Activated gamma-delta T cell treated with Interleukin-2 at 50 U/mL for 16 hours (primary cell): ENCODE data around the gene USH1C.

Experiments
- DNase-seq: peaks from one replicate; pipeline ENCODE4 v3.0.0-alpha.2; 2020

The USH1C gene

GRCh38 chr11:17498058-17498457 lies 46.2 kb downstream of the USH1C start:
- DNase-seq = no peak

GRCh38 chr11:17496406-17496805 lies 47.8 kb downstream of the USH1C start:
- no peak for DNase-seq

- DNase-seq = no peak
Measured at GRCh38 chr11:17494019-17494418, 50.2 kb downstream of the USH1C start.

GRCh38 chr11:17490938-17491337 lies 53.3 kb downstream of the USH1C start:
- DNase-seq = no peak

- no peak for DNase-seq
Measured at GRCh38 chr11:17490232-17490631, 54.0 kb downstream of the USH1C start.

- DNase-seq = no peak
Measured at GRCh38 chr11:17489751-17490150, 54.5 kb downstream of the USH1C start.

GRCh38 chr11:17488563-17488962 lies 55.7 kb downstream of the USH1C start:
- DNase-seq = no peak

- DNase-seq = no peak
Measured at GRCh38 chr11:17486646-17487045, 57.6 kb downstream of the USH1C start.

- no peak for DNase-seq
Measured at GRCh38 chr11:17483505-17483904, 60.7 kb downstream of the USH1C start.

- DNase-seq = no peak
Measured at GRCh38 chr11:17481905-17482304, 62.3 kb downstream of the USH1C start.

GRCh38 chr11:17479284-17480214 lies 64.7 kb downstream of the USH1C start:
- DNase-seq = no peak

- DNase-seq = no peak
Measured at GRCh38 chr11:17478070-17478469, 66.1 kb downstream of the USH1C start.

GRCh38 chr11:17477361-17477760 lies 66.9 kb downstream of the USH1C start:
- DNase-seq = no peak

GRCh38 chr11:17477084-17477333 lies 67.2 kb downstream of the USH1C start:
- DNase-seq = no peak

GRCh38 chr11:17476317-17477083 lies 67.7 kb downstream of the USH1C start, which contains the start of gene ABCC8:
Gene ABCC8, minus strand, starts transcription at chr11:17476845. Its CDS starts 69 bp downstream, at chr11:17476776.
- no peak for DNase-seq

- no peak for DNase-seq
Measured at GRCh38 chr11:17475666-17476316, 68.4 kb downstream of the USH1C start.

- DNase-seq = no peak
Measured at GRCh38 chr11:17473071-17473744, 71.0 kb downstream of the USH1C start.

- DNase-seq = no peak
Measured at GRCh38 chr11:17472467-17472866, 71.7 kb downstream of the USH1C start.

- DNase-seq = no peak
Measured at GRCh38 chr11:17471501-17471900, 72.7 kb downstream of the USH1C start.

GRCh38 chr11:17469998-17470397 lies 74.2 kb downstream of the USH1C start:
- no peak for DNase-seq

- DNase-seq = no peak
Measured at GRCh38 chr11:17468122-17468521, 76.1 kb downstream of the USH1C start.

- DNase-seq = no peak
Measured at GRCh38 chr11:17463546-17464174, 80.6 kb downstream of the USH1C start.

GRCh38 chr11:17462940-17463339 lies 81.3 kb downstream of the USH1C start:
- DNase-seq = no peak
